Cardiac septum (tissue), 1 donor: Measurements from ENCODE around the gene CATSPER3. TPM values are rescaled to one million over a fixed set of nuclear protein-coding genes. Genes with fewer than 3 reads are reported as not detected.

Source experiments
- DNase-seq: peaks from one replicate; pipeline ENCODE4 v3.0.0-alpha.2; 2020; ENCODE audit warnings: low spot score
- intact Hi-C: fragments of 100-400 bp; cut with DNase I; formaldehyde crosslinking; loops from one replicate; pipeline ENCODE4 v1.14.0; 2022
- total RNA-seq: library from RNA; stranded (reverse); fragmentation: NEBNext Ultra II Directional; extraction: Animal tissue kit (Norgen Biotek cat#: 25700); gene quantifications from one replicate; pipeline ENCODE4 v1.2.1, GENCODE V29; 2021
- donor health status: DM: no; HTN: no; CAD: no.

Gene CATSPER3
- total RNA-seq, 1 donor from 2014 or later, result 0.54 TPM

- intact Hi-C loops, result no loop called here
Measured at GRCh38 chr5:135026645-135027265, 59.0 kb downstream of the CATSPER3 start.

GRCh38 chr5:135027266-135027696 lies 59.6 kb downstream of the CATSPER3 start:
- intact Hi-C loops, result no loop called here
- DNase-seq, result no peak

More at GRCh38 chr5:135026645-135027265, 59.0 kb downstream of the CATSPER3 start:
- DNase-seq, result no peak

GRCh38 chr5:135027697-135028615 lies 60.2 kb downstream of the CATSPER3 start:
- no peak for DNase-seq
- intact Hi-C loops, result no loop called here

- DNase-seq, result no peak
- intact Hi-C loops, result no loop called here
Measured at GRCh38 chr5:135028791-135029476, 61.2 kb downstream of the CATSPER3 start.

GRCh38 chr5:135029477-135030122 lies 61.9 kb downstream of the CATSPER3 start:
- DNase-seq, result no peak
- intact Hi-C loops, result no loop called here

- intact Hi-C loops, result no loop called here
- no peak for DNase-seq
Measured at GRCh38 chr5:135030123-135030955, 62.6 kb downstream of the CATSPER3 start.

GRCh38 chr5:135030956-135031812 lies 63.5 kb downstream of the CATSPER3 start:
- no peak for DNase-seq
- intact Hi-C loops, result no loop called here

GRCh38 chr5:135031813-135032694 lies 64.3 kb downstream of the CATSPER3 start:
- intact Hi-C loops, result no loop called here
- DNase-seq, result no peak

- no peak for DNase-seq
- intact Hi-C loops, result no loop called here
Measured at GRCh38 chr5:135032695-135032998, 64.9 kb downstream of the CATSPER3 start.

- DNase-seq, result no peak
- intact Hi-C loops, result no loop called here
Measured at GRCh38 chr5:135032999-135033861, 65.5 kb downstream of the CATSPER3 start.

GRCh38 chr5:135033901-135034235 lies 66.2 kb downstream of the CATSPER3 start, which contains the start of gene PITX1:
TSS of gene PITX1 (minus strand) at chr5:135034228. CDS start at chr5:135033881, 347 bp downstream.
- DNase-seq, result no peak
- intact Hi-C loops, result no loop called here

GRCh38 chr5:135034236-135034962 lies 66.7 kb downstream of the CATSPER3 start:
- intact Hi-C loops, result no loop called here
- DNase-seq, result no peak

GRCh38 chr5:135034963-135035677 lies 67.4 kb downstream of the CATSPER3 start:
- intact Hi-C loops, result no loop called here
- no peak for DNase-seq

GRCh38 chr5:135035678-135036030 lies 67.9 kb downstream of the CATSPER3 start:
- no peak for DNase-seq
- intact Hi-C loops, result no loop called here

- no peak for DNase-seq
- intact Hi-C loops, result no loop called here
Measured at GRCh38 chr5:135036405-135036804, 68.7 kb downstream of the CATSPER3 start.
